Endothelial cell of umbilical vein (primary cell): ENCODE data around the gene ST6GALNAC6. TPM values are rescaled to one million over a fixed set of nuclear protein-coding genes. Genes with fewer than 3 reads are reported as not detected.

ENCODE experiments used
- BruUV-seq: library from RNA; stranded (reverse); fragments of 400-500 nt; replicated peaks from 2 replicates; lab custom pipeline; 2021; lab: Mats Ljungman, UMichigan
- CTCF ChIA-PET: fragments of 300-600, 350-600 bp; sonication (Branson Sonifier 250); formaldehyde crosslinking; loops from one replicate; lab custom pipeline; 2021; ENCODE audit warnings: antibody characterized with exemption, inconsistent platforms; lab: Charles Lee
- POLR2A ChIA-PET: fragments of 300-600, 350-600 bp; sonication (Branson Sonifier 250); formaldehyde crosslinking; loops from one replicate; lab custom pipeline; 2021; ENCODE audit warnings: antibody characterized with exemption, inconsistent platforms; lab: Charles Lee
- DNase-seq: peaks from one replicate; pipeline ENCODE4 v3.0.0-alpha.2; 2011; ENCODE audit warnings: low read depth, low spot score
- FAIRE-seq: peaks from 2 replicates; lab custom pipeline; 2011; peaks lifted over from hg19 to GRCh38; lab: Jason Lieb, UNC
- H2AFZ ChIP-seq: 2 replicates; pipeline ENCODE4 v1.6.0; 2012; ENCODE audit warnings: low read depth, low read length, control low read depth, inconsistent platforms
- H3K27ac ChIP-seq: 2 replicates; pipeline ENCODE4 v1.5.1; 2011; ENCODE audit warnings: low read depth, mild to moderate bottlenecking, control low read depth, low read length, moderate library complexity; ENCODE audit not compliant: insufficient read depth
- H3K27me3 ChIP-seq, 2 experiments: 2 replicates each; pipeline versions ENCODE4 v1.6.0 to v1.6.1; 2011; ENCODE audit warnings: low read length in 2 of 2, mixed read lengths in 1 of 2; ENCODE audit not compliant: control insufficient read depth in 2 of 2, insufficient read depth in 2 of 2
- H3K36me3 ChIP-seq, 2 experiments: 2 replicates in 1 of 2; 3 replicates in 1 of 2; pipeline ENCODE4 v1.5.1; 2011; ENCODE audit warnings: low read length in 2 of 2, mild to moderate bottlenecking in 1 of 2, moderate library complexity in 1 of 2; ENCODE audit not compliant: control insufficient read depth in 2 of 2, insufficient read depth in 2 of 2; ENCODE audit errors: extremely low read depth in 1 of 2
- H3K4me1 ChIP-seq: 3 replicates; pipeline ENCODE4 v1.5.1; 2011; ENCODE audit warnings: mild to moderate bottlenecking, low read length; ENCODE audit not compliant: control insufficient read depth, insufficient read depth; ENCODE audit errors: extremely low read depth
- H3K4me2 ChIP-seq: 2 replicates; pipeline ENCODE4 v1.6.1; 2011; ENCODE audit warnings: low read length, control low read depth, mixed read lengths; ENCODE audit not compliant: insufficient read depth
- H3K4me3 ChIP-seq, 3 experiments: fragments of 200-600 bp in 1 of 3; sonication (generic), shearing (Covaris generic) in 1 of 3; replicated peaks in 1 of 3; 2 replicates each; pipeline ENCODE4 v1.5.1; 2011 to 2016; ENCODE audit warnings: control low read depth in 3 of 3, low read length in 3 of 3, mild to moderate bottlenecking in 2 of 3, inconsistent platforms in 1 of 3, low read depth in 1 of 3, moderate library complexity in 1 of 3; ENCODE audit not compliant: insufficient read depth in 1 of 3
- H3K79me2 ChIP-seq: 2 replicates; pipeline ENCODE4 v1.6.0; 2012; ENCODE audit warnings: low read length, inconsistent platforms; ENCODE audit not compliant: control insufficient read depth, insufficient read depth
- H3K9ac ChIP-seq: replicated peaks from 2 replicates; pipeline ENCODE3; 2011; ENCODE audit warnings: low read length, control low read depth; ENCODE audit not compliant: insufficient read depth; ENCODE audit errors: extremely low read depth
- H3K9me1 ChIP-seq: replicated peaks from 3 replicates; pipeline ENCODE4 v1.6.0; 2011; ENCODE audit warnings: mild to moderate bottlenecking, low read length; ENCODE audit not compliant: control insufficient read depth, insufficient read depth; ENCODE audit errors: extremely low read depth
- H3K9me3 ChIP-seq: replicated peaks from 2 replicates; pipeline ENCODE4 v1.5.1; 2012; ENCODE audit warnings: low read length, inconsistent platforms; ENCODE audit not compliant: control insufficient read depth, insufficient read depth
- H4K20me1 ChIP-seq: replicated peaks from 2 replicates; pipeline ENCODE3; 2011; ENCODE audit warnings: mild to moderate bottlenecking, low read length; ENCODE audit not compliant: control insufficient read depth, insufficient read depth; ENCODE audit errors: extremely low read depth
- MAX ChIP-seq: IDR thresholded peaks from 2 replicates; pipeline ENCODE4 v1.6.1; 2011; ENCODE audit not compliant: insufficient read depth, insufficient read length
- POLR2AphosphoS5 ChIP-seq: IDR thresholded peaks from 2 replicates; pipeline ENCODE4 v1.6.1; 2012; ENCODE audit warnings: low read depth, mild to moderate bottlenecking, control low read depth, low read length, moderate library complexity; ENCODE audit not compliant: insufficient read depth
- dilution Hi-C: fragments of 300-500 bp; cut with MboI; formaldehyde crosslinking; loops from one replicate; pipeline ENCODE4 v1.15.0; 2019; ENCODE audit warnings: low sequenced_read_pairs; ENCODE audit not compliant: extremely low pct_ligation_motif_present
- intact Hi-C: fragments of 100-400 bp; cut with micrococcal nuclease; formaldehyde crosslinking; loops from one replicate; pipeline ENCODE4 v1.10.0; 2022
- polyA plus RNA-seq, 4 experiments: library from polyadenylated mRNA; depleted of rRNA in 3 of 4; stranded (reverse) in 3 of 4; unstranded in 1 of 4; fragments of >200 nt; gene quantifications; 2 replicates each; pipeline versions ENCODE4 v1.2.1 to v1.2.3, GENCODE V29; 2011 to 2012; ENCODE audit warnings: missing spikeins in 1 of 4
- total RNA-seq: library from RNA; stranded (reverse); gene quantifications from 2 replicates; pipeline ENCODE4 v1.2.3, GENCODE V29; 2021
- TF ChIP-seq, protein P1 (sequence below), 2 donors: IDR thresholded peaks; 1 replicate in 1 of 2; 2 replicates in 1 of 2; pipeline ENCODE4 v1.5.1; 2011; ENCODE audit warnings: low read length in 2 of 2, mild to moderate bottlenecking in 2 of 2, moderate library complexity in 2 of 2, control low read depth in 1 of 2, inconsistent platforms in 1 of 2, low read depth in 1 of 2; ENCODE audit not compliant: insufficient read depth in 1 of 2; ENCODE audit errors: extremely low read depth in 1 of 2

The ST6GALNAC6 gene
- total and polyA plus RNA-seq, 2 donors (not counting 3 experiments of a cell fraction or from before 2014, with no cell fraction given), result 43.0 to 78.9 TPM

GRCh38 chr9:127869310-127870152, 29.9 kb downstream of the ST6GALNAC6 start:
- Histone ChIP-seq H3K9ac (no peak overlapping the region), H3K4me2 (no peak overlapping the region), H4K20me1 (no peaks in the 10 kb centered on the region), H3K9me1 (no peaks in the 10 kb centered on the region), H2AFZ (no peak overlapping the region), H3K9me3 (no peaks in the 10 kb centered on the region), H3K27ac (no peak overlapping the region), H3K79me2 (no peaks in the 10 kb centered on the region), H3K27me3 (no peaks in the 10 kb centered on the region), H3K36me3 (peaks cover 0 to 20% of the 10 kb centered on the region in 2 experiments), H3K4me3 (no peak overlapping the region), H3K4me1 (peaks cover 17% of the 10 kb centered on the region)
- CTCF ChIA-PET, result interaction anchor here (0.6 to 4.5 kb wide), 53 partner anchors 8 to 280 kb away, joined by 3 to 101 read pairs (median 6); partner anchors contain the start of genes CDK9, ENG, FPGS and PTRH1
- intact Hi-C loops (loop anchor here (1.0 to 5.0 kb wide), 6 partner anchors 41 to 277 kb away; partner anchors contain the start of gene TOR2A), dilution Hi-C loops (no loop called here)
- POLR2A ChIA-PET, result interaction anchor here (0.5 to 1.1 kb wide), 5 partner anchors 36 to 129 kb away, joined by 3 to 7 read pairs (median 4); no protein-coding TSS in a partner anchor
- FAIRE-seq, result peak; percentile 92
- no TSS peak for BruUV-seq
- TF ChIP-seq MAX (no peak), POLR2AphosphoS5 (peak; percentile 43)
- TF ChIP-seq, protein P1, sequence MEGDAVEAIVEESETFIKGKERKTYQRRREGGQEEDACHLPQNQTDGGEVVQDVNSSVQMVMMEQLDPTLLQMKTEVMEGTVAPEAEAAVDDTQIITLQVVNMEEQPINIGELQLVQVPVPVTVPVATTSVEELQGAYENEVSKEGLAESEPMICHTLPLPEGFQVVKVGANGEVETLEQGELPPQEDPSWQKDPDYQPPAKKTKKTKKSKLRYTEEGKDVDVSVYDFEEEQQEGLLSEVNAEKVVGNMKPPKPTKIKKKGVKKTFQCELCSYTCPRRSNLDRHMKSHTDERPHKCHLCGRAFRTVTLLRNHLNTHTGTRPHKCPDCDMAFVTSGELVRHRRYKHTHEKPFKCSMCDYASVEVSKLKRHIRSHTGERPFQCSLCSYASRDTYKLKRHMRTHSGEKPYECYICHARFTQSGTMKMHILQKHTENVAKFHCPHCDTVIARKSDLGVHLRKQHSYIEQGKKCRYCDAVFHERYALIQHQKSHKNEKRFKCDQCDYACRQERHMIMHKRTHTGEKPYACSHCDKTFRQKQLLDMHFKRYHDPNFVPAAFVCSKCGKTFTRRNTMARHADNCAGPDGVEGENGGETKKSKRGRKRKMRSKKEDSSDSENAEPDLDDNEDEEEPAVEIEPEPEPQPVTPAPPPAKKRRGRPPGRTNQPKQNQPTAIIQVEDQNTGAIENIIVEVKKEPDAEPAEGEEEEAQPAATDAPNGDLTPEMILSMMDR (IDR thresholded peaks at IDR 0.05; ENCODE audit: extremely low read depth in 1 of 2, insufficient read depth in 1 of 2, low read depth in 1 of 2, low read length in 2 of 2), result peak; percentile 91 to 95
- DNase-seq, result peak; percentile 78
